ENCODE results near the gene MEP1A.

The MEP1A gene

DNA sequence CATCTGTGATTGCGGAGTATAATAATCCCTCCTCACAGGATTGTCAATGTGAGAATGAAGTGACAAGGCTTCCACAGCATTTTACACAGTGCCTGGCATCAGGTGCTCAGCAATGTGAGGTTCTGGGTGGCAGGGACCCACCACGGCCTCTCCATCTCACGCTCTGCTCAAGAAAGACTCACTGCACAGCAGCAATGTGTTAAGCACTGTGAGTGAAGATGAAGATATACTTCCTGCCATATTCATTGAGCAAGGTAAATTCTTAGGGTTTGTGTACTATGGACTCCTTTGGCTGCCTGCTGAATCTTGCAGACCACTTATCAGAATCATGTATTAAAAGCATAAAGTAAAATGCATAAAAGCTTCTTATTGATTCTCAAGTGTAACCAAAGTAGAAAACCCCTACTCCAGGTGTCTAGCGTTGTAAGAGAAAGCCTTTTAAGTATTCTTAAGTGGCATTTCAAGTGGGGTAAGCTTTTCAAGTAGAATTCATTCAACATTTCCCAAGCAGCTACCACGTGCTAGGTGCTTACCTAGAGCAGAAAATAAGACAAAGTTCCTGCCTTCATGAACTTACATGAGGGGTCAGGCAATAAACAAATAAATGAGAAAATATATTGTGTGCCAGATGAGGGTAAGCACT lies 17.0 kb upstream of the MEP1A start:
- no peaks in the 10 kb centered on the region for H3K4me1 ChIP-seq (ENCODE audit: control insufficient read depth, insufficient read depth, low read length)
- 93 to 94% methylated on average over 5 of the region's 5 CpGs for WGBS, 2 experiments

GRCh38 chr6:46777476-46778346 lies 15.5 kb upstream of the MEP1A start:
- Histone ChIP-seq H3K27me3 (ENCODE audit: control insufficient read depth, insufficient read depth, low read length, poor library complexity, severe bottlenecking) (no peaks in the 10 kb centered on the region), H3K36me3 (ENCODE audit: control insufficient read depth, insufficient read depth, low read length) (no peaks in the 10 kb centered on the region), H3K27ac (ENCODE audit: insufficient read depth, low read depth, low read length, poor library complexity, severe bottlenecking) (no peak overlapping the region), H3K9me3 (ENCODE audit: control insufficient read depth, low read length) (no peaks in the 10 kb centered on the region), H3K4me1 (ENCODE audit: control insufficient read depth, insufficient read depth, low read length) (no peaks in the 10 kb centered on the region), H3K4me3 (ENCODE audit: insufficient read depth, low read depth, low read length) (no peak overlapping the region)
- 94 to 97% methylated on average over 10 to 12 of the region's 12 CpGs for WGBS, 2 experiments

More for the DNA sequence above, 17.0 kb upstream of the MEP1A start:
- Histone ChIP-seq H3K27me3 (ENCODE audit: control insufficient read depth, insufficient read depth, low read length, poor library complexity, severe bottlenecking) (no peaks in the 10 kb centered on the region), H3K27ac (ENCODE audit: insufficient read depth, low read depth, low read length, poor library complexity, severe bottlenecking) (no peak overlapping the region), H3K36me3 (ENCODE audit: control insufficient read depth, insufficient read depth, low read length) (no peaks in the 10 kb centered on the region), H3K9me3 (ENCODE audit: control insufficient read depth, low read length) (no peaks in the 10 kb centered on the region), H3K4me3 (ENCODE audit: insufficient read depth, low read depth, low read length) (no peak overlapping the region)

DNA sequence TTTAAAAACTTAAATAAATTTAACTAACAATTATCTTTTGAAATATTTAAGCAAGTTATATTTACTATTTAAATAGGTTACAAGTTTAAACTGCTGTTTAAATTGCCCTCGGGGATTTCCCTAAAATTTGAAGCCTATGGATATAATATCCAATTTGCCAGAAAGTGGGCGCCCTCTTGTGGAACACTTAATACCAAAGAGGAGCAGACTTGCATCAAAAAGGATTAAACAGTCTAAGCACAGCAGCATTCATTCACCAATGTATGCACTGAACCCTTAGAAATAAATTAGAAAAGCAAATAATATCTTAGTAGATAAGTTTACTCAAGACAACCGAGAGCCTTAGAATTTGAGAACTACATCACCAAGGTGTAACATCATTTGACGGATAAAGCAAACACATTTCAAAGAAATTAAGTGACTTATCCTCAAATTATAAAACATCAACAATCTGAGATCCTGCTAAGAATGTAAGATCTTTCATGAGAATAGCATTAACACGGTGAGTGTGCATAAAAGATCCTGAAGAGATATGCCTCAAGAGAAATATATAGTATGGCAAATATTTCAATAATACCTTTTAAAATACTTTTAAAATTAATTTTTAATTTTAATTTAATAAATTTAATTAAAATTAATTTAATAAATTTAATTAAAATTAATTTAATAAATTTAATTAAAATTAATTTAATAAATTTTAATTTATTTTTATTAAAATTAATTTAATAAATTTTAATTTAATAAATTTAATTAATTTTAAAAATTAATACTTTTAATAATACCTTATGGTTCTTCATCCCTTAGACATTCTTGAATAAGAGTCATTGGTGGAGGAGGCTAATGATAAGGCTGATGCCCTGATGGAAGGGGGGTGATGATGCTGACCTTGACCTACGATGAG lies 11.5 kb upstream of the MEP1A start:
- H3K36me3 ChIP-seq (ENCODE audit: control insufficient read depth, insufficient read depth, low read length): no peaks in the 10 kb centered on the region
- no peaks in the 10 kb centered on the region for H3K4me1 ChIP-seq (ENCODE audit: control insufficient read depth, insufficient read depth, low read length)
- 43 to 54% methylated on average over 5 of the region's 6 CpGs for WGBS, 2 experiments

DNA sequence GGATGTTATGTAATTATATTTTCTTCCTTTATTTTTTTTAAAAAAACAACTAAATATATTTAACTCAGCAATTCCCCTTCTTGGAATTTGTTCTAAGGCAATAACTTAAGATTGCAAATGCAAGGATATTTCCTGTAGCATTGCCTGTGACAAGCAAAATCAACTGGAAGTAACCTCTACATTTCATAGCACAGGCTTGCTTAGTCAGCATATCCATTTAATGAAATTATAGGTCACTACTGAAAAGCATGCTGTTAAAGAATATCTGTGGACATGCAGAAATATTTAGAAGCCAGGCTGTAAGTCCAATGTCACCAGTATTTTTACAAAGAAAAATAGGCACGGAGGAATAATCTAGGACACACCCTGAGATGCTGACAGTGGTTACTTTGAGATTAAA lies 8.7 kb upstream of the MEP1A start:
- H3K36me3 ChIP-seq (ENCODE audit: control insufficient read depth, insufficient read depth, low read length): no peaks in the 10 kb centered on the region
- no peak overlapping the region for H3K27ac ChIP-seq (ENCODE audit: insufficient read depth, low read depth, low read length, poor library complexity, severe bottlenecking)
- no peaks in the 10 kb centered on the region for H3K9me3 ChIP-seq (ENCODE audit: control insufficient read depth, low read length)
- no peaks in the 10 kb centered on the region for H3K4me1 ChIP-seq (ENCODE audit: control insufficient read depth, insufficient read depth, low read length)
- WGBS, 2 experiments: 78 to 89% methylated on average over 1 of the region's 1 CpG
- H3K4me3 ChIP-seq (ENCODE audit: insufficient read depth, low read depth, low read length): no peak overlapping the region
- H3K27me3 ChIP-seq (ENCODE audit: control insufficient read depth, insufficient read depth, low read length, poor library complexity, severe bottlenecking): no peaks in the 10 kb centered on the region

More for the DNA sequence above, 11.5 kb upstream of the MEP1A start:
- Histone ChIP-seq H3K9me3 (ENCODE audit: control insufficient read depth, low read length) (no peaks in the 10 kb centered on the region), H3K4me3 (ENCODE audit: insufficient read depth, low read depth, low read length) (no peak overlapping the region), H3K27ac (ENCODE audit: insufficient read depth, low read depth, low read length, poor library complexity, severe bottlenecking) (no peak overlapping the region), H3K27me3 (ENCODE audit: control insufficient read depth, insufficient read depth, low read length, poor library complexity, severe bottlenecking) (no peaks in the 10 kb centered on the region)

- 92 to 94% methylated on average over 5 of the region's 5 CpGs for WGBS, 2 experiments
- Histone ChIP-seq H3K27ac (ENCODE audit: insufficient read depth, low read depth, low read length, poor library complexity, severe bottlenecking) (no peak overlapping the region), H3K27me3 (ENCODE audit: control insufficient read depth, insufficient read depth, low read length, poor library complexity, severe bottlenecking) (no peaks in the 10 kb centered on the region), H3K4me3 (ENCODE audit: insufficient read depth, low read depth, low read length) (no peak overlapping the region), H3K4me1 (ENCODE audit: control insufficient read depth, insufficient read depth, low read length) (no peaks in the 10 kb centered on the region), H3K36me3 (ENCODE audit: control insufficient read depth, insufficient read depth, low read length) (no peaks in the 10 kb centered on the region), H3K9me3 (ENCODE audit: control insufficient read depth, low read length) (no peaks in the 10 kb centered on the region)
These were observed 5.2 kb upstream of the MEP1A start for GRCh38 chr6:46787871-46788540.

GRCh38 chr6:46788791-46789190 lies 4.4 kb upstream of the MEP1A start:
- 89 to 96% methylated on average over 3 of the region's 3 CpGs for WGBS, 2 experiments
- H3K9me3 ChIP-seq (ENCODE audit: control insufficient read depth, low read length): no peaks in the 10 kb centered on the region

GRCh38 chr6:46789434-46790354 lies 3.5 kb upstream of the MEP1A start:
- Histone ChIP-seq H3K36me3 (ENCODE audit: control insufficient read depth, insufficient read depth, low read length) (no peaks in the 10 kb centered on the region), H3K4me1 (ENCODE audit: control insufficient read depth, insufficient read depth, low read length) (no peaks in the 10 kb centered on the region), H3K4me3 (ENCODE audit: insufficient read depth, low read depth, low read length) (no peak overlapping the region), H3K27ac (ENCODE audit: insufficient read depth, low read depth, low read length, poor library complexity, severe bottlenecking) (no peak overlapping the region), H3K9me3 (ENCODE audit: control insufficient read depth, low read length) (no peaks in the 10 kb centered on the region), H3K27me3 (ENCODE audit: control insufficient read depth, insufficient read depth, low read length, poor library complexity, severe bottlenecking) (no peaks in the 10 kb centered on the region)
- WGBS, 2 experiments: 81 to 98% methylated on average over 3 to 4 of the region's 4 CpGs

More at GRCh38 chr6:46788791-46789190, 4.4 kb upstream of the MEP1A start:
- Histone ChIP-seq H3K36me3 (ENCODE audit: control insufficient read depth, insufficient read depth, low read length) (no peaks in the 10 kb centered on the region), H3K27ac (ENCODE audit: insufficient read depth, low read depth, low read length, poor library complexity, severe bottlenecking) (no peak overlapping the region), H3K4me1 (ENCODE audit: control insufficient read depth, insufficient read depth, low read length) (no peaks in the 10 kb centered on the region), H3K27me3 (ENCODE audit: control insufficient read depth, insufficient read depth, low read length, poor library complexity, severe bottlenecking) (no peaks in the 10 kb centered on the region), H3K4me3 (ENCODE audit: insufficient read depth, low read depth, low read length) (no peak overlapping the region)

DNA sequence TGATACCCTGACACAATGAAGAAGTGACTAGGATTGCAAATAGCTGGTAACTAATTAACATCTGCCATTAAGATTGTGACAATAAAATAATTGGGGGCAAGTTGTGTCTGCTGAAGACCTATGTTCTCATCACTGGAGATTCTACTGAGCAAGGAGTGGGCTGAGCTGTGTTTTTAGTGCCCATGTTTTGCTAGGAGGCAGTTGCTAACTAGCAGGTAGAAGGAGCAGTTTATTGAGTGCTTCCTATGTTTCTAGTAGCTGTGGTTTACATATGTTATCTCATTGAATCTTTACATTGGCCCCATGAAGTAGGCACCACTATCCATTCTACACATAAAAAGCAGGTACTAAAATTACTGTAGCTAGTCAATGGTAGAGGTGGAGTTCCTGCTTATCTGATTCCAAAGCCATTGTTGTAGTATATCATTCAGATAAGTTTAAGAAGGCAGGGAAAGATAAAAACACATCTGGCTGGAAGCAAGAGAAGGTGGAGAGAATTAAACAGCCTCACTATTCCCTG lies 2.8 kb upstream of the MEP1A start:
- no peak overlapping the region for H3K4me3 ChIP-seq (ENCODE audit: insufficient read depth, low read depth, low read length)
- H3K27ac ChIP-seq (ENCODE audit: insufficient read depth, low read depth, low read length, poor library complexity, severe bottlenecking): no peak overlapping the region
- H3K36me3 ChIP-seq (ENCODE audit: control insufficient read depth, insufficient read depth, low read length): no peaks in the 10 kb centered on the region
- no peaks in the 10 kb centered on the region for H3K9me3 ChIP-seq (ENCODE audit: control insufficient read depth, low read length)
- H3K4me1 ChIP-seq (ENCODE audit: control insufficient read depth, insufficient read depth, low read length): no peaks in the 10 kb centered on the region
- no peaks in the 10 kb centered on the region for H3K27me3 ChIP-seq (ENCODE audit: control insufficient read depth, insufficient read depth, low read length, poor library complexity, severe bottlenecking)

GRCh38 chr6:46792635-46793034 lies 554 bp upstream of the MEP1A start:
- Histone ChIP-seq H3K36me3 (ENCODE audit: control insufficient read depth, insufficient read depth, low read length) (no peaks in the 10 kb centered on the region), H3K4me1 (ENCODE audit: control insufficient read depth, insufficient read depth, low read length) (no peaks in the 10 kb centered on the region), H3K27me3 (ENCODE audit: control insufficient read depth, insufficient read depth, low read length, poor library complexity, severe bottlenecking) (no peaks in the 10 kb centered on the region), H3K4me3 (ENCODE audit: insufficient read depth, low read depth, low read length) (no peak overlapping the region), H3K9me3 (ENCODE audit: control insufficient read depth, low read length) (no peaks in the 10 kb centered on the region), H3K27ac (ENCODE audit: insufficient read depth, low read depth, low read length, poor library complexity, severe bottlenecking) (no peak overlapping the region)
- WGBS, 2 experiments: 0% methylated on average over 1 of the region's 1 CpG
